OCI-LY7 (cell line): ENCODE data around the gene SRSF5.

Source experiments
- EZH2phosphoT487 ChIP-seq: fragments of 200-600 bp; sonication (generic); IDR thresholded peaks from 2 replicates; pipeline ENCODE4 v1.6.1; 2018; ENCODE audit warnings: low read depth, borderline replicate concordance, mild to moderate bottlenecking, mixed run types, antibody characterized with exemption, low read length, moderate library complexity, mixed read lengths
- TF ChIP-seq, protein P1 (sequence below): fragments of 200-600 bp; sonication (generic); conservative IDR thresholded peaks from 2 replicates; pipeline ENCODE4 v1.5.1; 2014; ENCODE audit warnings: mild to moderate bottlenecking, antibody characterized with exemption, low read length, moderate library complexity, mixed read lengths

DNA sequence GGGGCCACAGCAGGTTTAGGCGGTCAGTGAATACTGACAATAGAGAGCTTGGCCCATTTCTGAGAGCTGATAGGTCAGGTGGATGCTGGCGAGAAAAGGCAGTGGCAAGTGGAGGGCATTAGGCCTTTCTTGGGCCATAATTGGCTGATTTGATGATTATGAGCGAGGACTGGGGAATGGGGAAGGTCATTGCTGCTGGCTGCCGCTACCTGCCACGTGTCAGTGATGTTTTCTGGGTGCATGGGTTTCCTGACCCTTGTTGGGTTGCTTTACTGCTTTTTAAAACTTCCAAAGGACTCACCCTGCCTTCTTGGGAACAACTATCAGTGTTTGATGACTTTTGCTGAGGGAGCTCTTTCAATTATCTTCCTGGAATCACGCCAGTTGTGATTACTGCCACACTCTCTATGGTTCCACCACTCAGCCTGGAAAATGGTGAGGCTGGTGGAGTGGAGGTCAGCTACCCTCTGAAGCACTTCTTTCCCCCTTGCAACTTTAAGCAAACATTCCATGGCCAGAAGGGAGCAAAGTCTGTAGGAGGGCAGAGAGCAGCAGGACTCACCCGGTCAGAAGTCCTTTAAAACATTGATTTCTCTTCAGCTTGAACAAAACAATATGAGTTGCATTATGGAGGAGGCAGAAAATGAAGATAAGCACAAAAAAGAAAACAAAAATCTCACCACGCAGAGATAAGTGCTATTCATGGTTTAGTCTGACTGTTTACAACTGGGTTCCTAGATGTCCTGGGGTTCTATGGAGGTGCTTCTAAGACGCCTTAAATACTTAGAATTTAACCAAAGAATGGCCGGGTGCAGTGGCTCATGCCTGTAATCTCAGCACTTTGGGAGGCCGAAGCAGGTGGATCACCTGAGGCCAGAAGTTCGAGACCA lies 42.2 kb downstream of the SRSF5 start:
- TF ChIP-seq, protein P1, sequence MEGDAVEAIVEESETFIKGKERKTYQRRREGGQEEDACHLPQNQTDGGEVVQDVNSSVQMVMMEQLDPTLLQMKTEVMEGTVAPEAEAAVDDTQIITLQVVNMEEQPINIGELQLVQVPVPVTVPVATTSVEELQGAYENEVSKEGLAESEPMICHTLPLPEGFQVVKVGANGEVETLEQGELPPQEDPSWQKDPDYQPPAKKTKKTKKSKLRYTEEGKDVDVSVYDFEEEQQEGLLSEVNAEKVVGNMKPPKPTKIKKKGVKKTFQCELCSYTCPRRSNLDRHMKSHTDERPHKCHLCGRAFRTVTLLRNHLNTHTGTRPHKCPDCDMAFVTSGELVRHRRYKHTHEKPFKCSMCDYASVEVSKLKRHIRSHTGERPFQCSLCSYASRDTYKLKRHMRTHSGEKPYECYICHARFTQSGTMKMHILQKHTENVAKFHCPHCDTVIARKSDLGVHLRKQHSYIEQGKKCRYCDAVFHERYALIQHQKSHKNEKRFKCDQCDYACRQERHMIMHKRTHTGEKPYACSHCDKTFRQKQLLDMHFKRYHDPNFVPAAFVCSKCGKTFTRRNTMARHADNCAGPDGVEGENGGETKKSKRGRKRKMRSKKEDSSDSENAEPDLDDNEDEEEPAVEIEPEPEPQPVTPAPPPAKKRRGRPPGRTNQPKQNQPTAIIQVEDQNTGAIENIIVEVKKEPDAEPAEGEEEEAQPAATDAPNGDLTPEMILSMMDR: no peak
- no peak for TF ChIP-seq EZH2phosphoT487
